Amniotic stem cell (primary cell): ENCODE measurements around the gene XAGE1B.
"Not testable (repeated sequence)": the region's sequence is repeated elsewhere in the genome, so short reads cannot be mapped to it uniquely, and the experiment has no call there.

Experiments used
- DNase-seq: peaks from one replicate; lab custom pipeline; 2025; lab: John Stamatoyannopoulos, UW

Gene XAGE1B, protein sequence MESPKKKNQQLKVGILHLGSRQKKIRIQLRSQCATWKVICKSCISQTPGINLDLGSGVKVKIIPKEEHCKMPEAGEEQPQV

DNA sequence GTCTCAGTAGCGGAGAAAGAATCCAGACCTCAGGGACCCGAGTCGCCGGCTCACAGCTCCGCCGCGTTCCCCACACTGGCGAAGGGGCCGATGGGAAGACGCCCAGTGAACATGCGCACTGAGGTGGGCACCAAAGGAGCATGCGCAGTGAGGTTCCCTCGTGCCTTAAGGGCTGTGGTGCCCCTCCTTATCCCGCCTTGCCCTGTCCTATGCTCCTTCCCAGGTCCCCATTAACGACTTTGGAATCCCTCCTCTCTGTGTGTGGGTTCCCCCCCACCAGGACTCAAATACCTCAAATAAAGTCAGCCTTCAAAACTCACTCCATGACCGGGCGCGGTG lies at the start of gene XAGE1B:
XAGE1B (minus strand) TSS at position 77 of the 339 bp plus-strand sequence. CDS start 1,536 bp downstream, outside the sequence.
- DNase-seq: not testable (repeated sequence)

GRCh38 chrX:52563105-52563504 lies 46.2 kb upstream of the XAGE1B start:
- no peak for DNase-seq

DNA sequence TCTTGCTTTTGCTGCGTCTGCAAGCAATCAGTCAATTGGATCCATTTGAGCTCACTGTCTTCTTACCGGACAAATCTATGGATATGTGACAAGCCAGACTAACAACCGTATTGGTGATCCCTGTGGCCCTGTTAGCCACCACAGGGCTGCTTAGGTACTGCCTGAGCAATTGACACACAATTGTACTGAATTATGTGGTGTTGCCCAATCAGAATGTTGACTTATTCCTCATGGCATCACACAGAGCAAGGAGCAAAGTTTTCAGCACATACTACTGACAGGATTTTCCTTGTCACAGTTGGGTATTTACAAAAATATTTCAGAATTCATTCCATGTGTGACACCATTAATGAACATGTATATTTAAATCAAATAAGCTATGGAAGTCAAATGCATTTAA lies 41.3 kb upstream of the XAGE1B start:
- DNase-seq: no peak

DNA sequence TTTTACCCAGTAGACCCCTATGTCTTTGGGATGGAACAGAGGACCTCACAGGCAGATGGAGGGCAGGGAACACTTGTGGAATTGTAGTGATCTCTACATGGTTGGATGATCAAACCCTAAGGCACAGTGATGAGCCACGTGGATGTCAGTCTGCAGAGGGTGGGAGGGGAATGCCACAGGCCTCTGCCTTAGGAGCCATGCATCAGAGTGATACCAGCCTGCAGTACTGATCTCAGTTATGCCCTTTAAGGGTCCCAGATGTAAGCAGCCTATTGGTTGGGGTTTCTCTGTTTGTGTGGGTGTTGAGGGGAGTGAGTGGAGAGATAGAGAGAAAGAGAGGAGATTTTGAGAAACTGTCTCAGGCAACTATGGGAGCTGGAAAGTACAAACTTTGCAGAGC lies 39.9 kb upstream of the XAGE1B start:
- DNase-seq: no peak

GRCh38 chrX:52553995-52554642 lies 37.3 kb upstream of the XAGE1B start:
- no peak for DNase-seq

DNA sequence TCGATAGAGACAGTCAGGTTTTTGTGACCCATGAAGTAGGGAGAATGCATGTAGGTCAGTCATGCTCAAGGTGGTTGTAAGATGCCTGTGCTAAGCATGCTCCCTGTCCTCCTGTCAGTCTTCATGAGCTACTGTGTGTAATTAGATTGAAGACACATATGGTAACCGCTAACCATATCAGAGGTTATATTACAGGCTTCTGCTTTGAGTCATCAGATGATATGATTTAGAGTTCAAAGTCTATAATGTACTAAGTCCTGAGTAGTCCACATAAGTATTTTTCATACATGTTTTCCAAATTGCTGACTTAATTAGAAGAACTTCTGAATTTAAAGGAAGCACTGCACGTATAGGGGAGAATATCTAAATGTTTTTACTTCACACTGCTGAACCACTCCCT lies 31.9 kb upstream of the XAGE1B start:
- DNase-seq: not testable (repeated sequence)

DNA sequence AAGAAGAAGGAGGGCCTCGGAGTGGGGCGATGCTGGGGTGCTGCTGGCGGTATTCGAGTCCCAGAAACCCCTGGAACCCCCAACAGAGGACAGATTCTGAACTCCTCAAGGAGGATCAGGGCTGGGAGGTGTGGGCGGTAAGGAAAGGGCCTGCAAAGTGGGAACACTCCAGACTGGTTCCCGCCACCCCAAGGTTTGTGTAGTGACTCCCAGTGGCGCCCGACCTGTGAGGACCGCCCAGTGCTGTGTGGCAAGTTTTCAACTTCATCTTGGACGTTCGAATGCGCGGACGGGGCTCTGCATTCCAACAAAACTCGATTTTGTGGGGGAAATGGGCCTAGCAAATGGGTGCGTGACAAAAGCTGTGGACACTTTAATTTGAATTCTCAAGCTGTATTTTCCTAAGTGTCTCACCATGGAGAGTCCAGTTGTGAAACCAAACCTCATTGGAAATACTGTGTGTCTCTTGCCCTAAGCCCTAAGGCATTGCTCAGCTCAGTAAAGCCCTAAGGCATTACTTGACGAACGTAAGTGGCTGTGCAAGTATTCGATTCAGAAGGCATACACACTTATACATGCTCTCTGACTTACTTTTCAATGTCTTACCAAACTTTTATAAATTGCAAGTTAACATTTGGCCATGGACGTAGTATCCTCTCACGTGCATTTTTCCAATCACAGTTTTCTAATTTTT lies 27.4 kb upstream of the XAGE1B start:
- DNase-seq: no peak

DNA sequence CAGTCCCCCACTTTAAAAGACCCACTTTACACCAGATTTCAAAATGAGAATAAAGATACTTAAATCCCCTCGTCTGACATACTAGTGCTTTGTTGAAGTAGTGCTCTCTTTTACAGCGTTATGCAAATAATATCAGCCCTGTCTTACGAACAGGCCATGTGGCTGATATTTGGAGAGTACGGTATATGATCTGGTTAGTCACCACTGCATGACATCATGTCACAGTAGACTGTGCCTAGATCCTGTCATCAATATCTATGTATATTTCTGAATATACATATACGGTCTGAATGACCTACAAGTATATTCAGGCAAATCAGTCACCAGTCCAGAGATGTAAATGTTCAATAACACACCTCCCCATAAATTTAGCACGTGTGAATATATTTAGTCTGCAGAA lies 25.4 kb upstream of the XAGE1B start:
- DNase-seq: no peak

DNA sequence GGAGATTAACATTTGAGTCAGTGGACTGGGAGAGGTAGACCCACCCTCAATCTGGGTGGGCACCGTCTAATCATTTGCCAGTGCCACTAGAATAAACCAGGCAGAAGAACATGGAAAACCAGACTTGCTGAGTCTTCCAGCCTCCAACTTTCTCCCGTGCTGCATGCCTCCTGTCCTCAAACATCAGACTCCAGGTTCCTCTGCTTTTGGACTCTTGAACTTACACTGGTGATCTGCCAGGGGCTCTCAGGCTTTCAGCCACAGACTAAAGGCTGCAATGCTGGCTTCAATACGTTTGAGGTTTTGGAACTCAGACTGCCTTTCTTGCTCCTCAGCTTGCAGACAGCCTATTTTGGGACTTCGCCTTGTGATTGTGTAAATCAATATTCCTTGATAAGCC lies 24.2 kb upstream of the XAGE1B start:
- not testable (repeated sequence) for DNase-seq

GRCh38 chrX:52516110-52516986 lies 515 bp downstream of the XAGE1B start:
- not testable (repeated sequence) for DNase-seq

GRCh38 chrX:52511126-52511525 lies 5.7 kb downstream of the XAGE1B start:
- not testable (repeated sequence) for DNase-seq

DNA sequence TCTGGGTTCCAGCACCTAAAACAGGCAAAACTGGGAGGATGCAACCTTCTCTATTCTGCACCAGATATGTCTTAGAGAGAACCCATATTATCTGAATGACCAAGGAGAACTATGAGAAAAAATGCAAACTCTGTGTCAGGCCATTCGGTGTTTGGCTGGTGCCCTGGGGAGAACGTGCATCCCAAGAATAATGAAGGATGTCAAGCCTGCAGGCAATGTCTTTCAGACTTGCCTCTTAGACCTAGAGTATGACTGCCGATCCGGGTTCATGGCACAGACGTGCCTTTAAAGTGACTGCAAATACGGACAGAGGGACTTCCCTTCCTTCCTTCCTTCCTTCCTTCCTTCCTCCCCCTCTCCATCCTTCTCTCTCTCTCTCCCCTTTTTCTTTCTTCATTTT lies 6.9 kb downstream of the XAGE1B start:
- no peak for DNase-seq

DNA sequence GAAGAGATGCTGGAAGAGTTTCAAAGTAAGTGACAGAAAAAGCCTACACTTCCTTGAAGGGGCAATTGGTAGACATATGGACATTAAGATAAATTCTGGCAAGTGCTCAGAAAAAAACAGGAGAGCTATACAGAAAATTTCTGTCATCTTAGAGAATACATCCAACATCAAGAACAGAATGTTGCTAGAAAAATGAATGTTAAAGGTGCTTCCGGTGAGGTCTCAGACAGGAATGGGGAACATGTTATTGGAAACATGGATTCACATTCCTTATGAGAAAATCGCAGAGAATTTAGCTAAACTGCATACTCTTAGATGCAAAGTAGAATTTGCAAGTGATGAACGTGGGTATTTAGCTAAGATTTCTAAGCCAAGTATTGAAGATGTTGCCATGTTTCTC lies 9.5 kb downstream of the XAGE1B start:
- DNase-seq: no peak

DNA sequence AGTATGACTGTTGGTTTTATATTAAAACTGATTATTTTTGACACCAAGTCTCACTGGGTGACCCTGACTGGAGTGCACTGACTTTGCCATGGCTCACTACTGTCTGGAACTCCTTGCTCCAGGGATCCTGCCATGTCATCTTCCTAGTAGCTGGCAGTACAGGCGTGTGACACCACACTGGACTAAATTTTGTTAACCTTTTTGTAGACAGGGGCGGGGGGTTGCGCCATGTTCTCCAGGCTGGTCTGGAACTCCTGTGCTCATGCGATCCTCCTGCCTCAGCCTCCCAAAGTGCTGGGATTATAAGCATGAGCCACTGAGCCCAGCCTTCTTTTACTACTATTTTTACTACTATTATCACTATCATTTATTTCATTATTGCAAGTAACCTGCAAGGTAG lies 12.3 kb downstream of the XAGE1B start:
- no peak for DNase-seq

GRCh38 chrX:52501362-52501761 lies 15.5 kb downstream of the XAGE1B start:
- not testable (repeated sequence) for DNase-seq

- not testable (repeated sequence) for DNase-seq
Observed at GRCh38 chrX:52496419-52496772, 20.5 kb downstream of the XAGE1B start.

- DNase-seq: not testable (repeated sequence)
Observed at GRCh38 chrX:52495545-52496418, 21.1 kb downstream of the XAGE1B start, which contains the start of gene XAGE1A. Gene XAGE1A, plus strand, starts transcription at chrX:52495808. Its CDS starts 1,554 bp downstream, at chrX:52497362.

GRCh38 chrX:52471301-52471700 lies 45.6 kb downstream of the XAGE1B start:
- DNase-seq: not testable (repeated sequence)
